ENCODE measurements around the gene KRTDAP. TPM values are rescaled to one million over a fixed set of nuclear protein-coding genes. Genes with fewer than 3 reads are reported as not detected.

The KRTDAP gene
- total RNA-seq, 1 donor from 2014 or later: not detected

- intact Hi-C loops (cut with micrococcal nuclease): no loop called here
- no peak for ATAC-seq
- DNase-seq: no peak
These were observed 29.7 kb downstream of the KRTDAP start for GRCh38 chr19:35460608-35461007.

GRCh38 chr19:35459414-35460082 lies 30.7 kb downstream of the KRTDAP start:
- intact Hi-C loops (cut with micrococcal nuclease): no loop called here
- peak; percentile 77 for ATAC-seq

GRCh38 chr19:35458731-35459391 lies 31.4 kb downstream of the KRTDAP start:
- DNase-seq (no peak), ATAC-seq (peak; percentile 11)
- intact Hi-C loops (cut with micrococcal nuclease): no loop called here

More at GRCh38 chr19:35459414-35460082, 30.7 kb downstream of the KRTDAP start:
- peak; percentile 67 for DNase-seq

- DNase-seq (no peak), ATAC-seq (no peak)
- intact Hi-C loops (cut with micrococcal nuclease): no loop called here
These were observed 32.1 kb downstream of the KRTDAP start for GRCh38 chr19:35458192-35458591.

- ATAC-seq: no peak
- DNase-seq: no peak
- intact Hi-C loops (cut with micrococcal nuclease): no loop called here
These were observed 33.1 kb downstream of the KRTDAP start for GRCh38 chr19:35457173-35457572.

GRCh38 chr19:35455616-35456201 lies 34.6 kb downstream of the KRTDAP start:
- intact Hi-C loops (cut with micrococcal nuclease): no loop called here
- no peak for DNase-seq
- no peak for ATAC-seq

- intact Hi-C loops (cut with micrococcal nuclease): no loop called here
- no peak for DNase-seq
- ATAC-seq: no peak
These were observed 35.6 kb downstream of the KRTDAP start for GRCh38 chr19:35454663-35455062.

GRCh38 chr19:35451338-35452096 lies 38.7 kb downstream of the KRTDAP start:
- DNase-seq: no peak
- no peak for ATAC-seq
- intact Hi-C loops (cut with micrococcal nuclease): no loop called here

- DNase-seq (no peak), ATAC-seq (no peak)
- intact Hi-C loops (cut with micrococcal nuclease): no loop called here
These were observed 40.8 kb downstream of the KRTDAP start for GRCh38 chr19:35449359-35450043.

- peak; percentile 23 for ATAC-seq
- DNase-seq: no peak
- intact Hi-C loops (cut with micrococcal nuclease): no loop called here
These were observed 42.4 kb downstream of the KRTDAP start, which contains the start of gene FFAR2 for GRCh38 chr19:35447606-35448469. Gene FFAR2 (plus strand): TSS chr19:35448257. CDS start chr19:35449715, 1,458 bp downstream.

GRCh38 chr19:35445826-35446593 lies 44.3 kb downstream of the KRTDAP start:
- intact Hi-C loops (cut with micrococcal nuclease): no loop called here
- ATAC-seq: no peak
- DNase-seq: no peak

- no peak for ATAC-seq
- intact Hi-C loops (cut with micrococcal nuclease): no loop called here
- DNase-seq: no peak
These were observed 45.5 kb downstream of the KRTDAP start for GRCh38 chr19:35444735-35445134.

- DNase-seq (peak; percentile 54), ATAC-seq (peak; percentile 22)
- intact Hi-C loops (cut with micrococcal nuclease): no loop called here
These were observed 48.2 kb downstream of the KRTDAP start for GRCh38 chr19:35442091-35442490.

GRCh38 chr19:35439921-35440320 lies 50.3 kb downstream of the KRTDAP start:
- ATAC-seq (no peak), DNase-seq (no peak)
- intact Hi-C loops (cut with micrococcal nuclease): no loop called here

- ATAC-seq (no peak), DNase-seq (no peak)
- intact Hi-C loops (cut with micrococcal nuclease): no loop called here
These were observed 51.7 kb downstream of the KRTDAP start for GRCh38 chr19:35438527-35438926.

- intact Hi-C loops (cut with micrococcal nuclease): no loop called here
- ATAC-seq (no peak), DNase-seq (no peak)
These were observed 52.2 kb downstream of the KRTDAP start for GRCh38 chr19:35438096-35438495.

GRCh38 chr19:35437406-35437951 lies 52.8 kb downstream of the KRTDAP start:
- DNase-seq (no peak), ATAC-seq (no peak)
- intact Hi-C loops (cut with micrococcal nuclease): no loop called here
